ENCODE data around the gene CHMP6. TPM values are rescaled to one million over a fixed set of nuclear protein-coding genes. Genes with fewer than 3 reads are reported as not detected.

CHMP6 gene
- total RNA-seq, 1 experiment from 2014 or later: 23.1 TPM

DNA sequence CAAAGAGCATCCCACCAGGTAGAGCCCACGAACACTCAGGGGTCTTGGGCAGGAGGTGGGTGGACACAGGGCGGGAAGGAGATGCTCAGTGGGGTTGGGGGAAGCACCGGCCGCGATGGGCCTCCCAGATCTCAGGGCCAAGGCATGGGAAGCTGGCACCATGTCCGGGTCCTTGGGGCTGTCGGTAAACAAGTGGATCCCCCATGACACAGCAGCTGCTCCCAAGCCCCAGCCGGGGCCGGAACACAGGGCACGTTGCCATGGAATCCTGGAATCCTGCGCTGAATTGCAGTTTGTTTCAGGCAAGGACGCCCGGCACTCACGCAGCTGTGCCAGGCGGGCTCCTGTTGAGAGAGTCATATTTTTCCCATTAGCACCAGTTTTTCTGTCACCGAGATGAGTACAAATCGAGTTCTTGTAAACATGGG lies 23.0 kb upstream of the CHMP6 start:
- H3K4me1 ChIP-seq (ENCODE audit: low read length): no peaks in the 10 kb centered on the region
- H2AFZ ChIP-seq (ENCODE audit: low read length): no peak overlapping the region
- no peak overlapping the region for H3K4me2 ChIP-seq (ENCODE audit: low read depth, low read length, poor library complexity, severe bottlenecking)
- no peak overlapping the region for H3K4me3 ChIP-seq (ENCODE audit: low read length)
- H4K20me1 ChIP-seq (ENCODE audit: insufficient read depth, low read depth, low read length): no peaks in the 10 kb centered on the region
- no peaks in the 10 kb centered on the region for H3K9me2 ChIP-seq (replicated peaks; ENCODE audit: insufficient read depth, low read length)
- no peak for DNase-seq
- no peaks in the 10 kb centered on the region for H3K9me3 ChIP-seq (ENCODE audit: low read length)
- no peak overlapping the region for H3K9ac ChIP-seq (ENCODE audit: low read length)
- H3K36me3 ChIP-seq (ENCODE audit: insufficient read depth, low read length): no peaks in the 10 kb centered on the region
- H3K27me3 ChIP-seq (ENCODE audit: low read length): no peaks in the 10 kb centered on the region
- H3K27ac ChIP-seq (ENCODE audit: low read length): no peak overlapping the region
- H3K79me2 ChIP-seq (ENCODE audit: low read length): no peaks in the 10 kb centered on the region

DNA sequence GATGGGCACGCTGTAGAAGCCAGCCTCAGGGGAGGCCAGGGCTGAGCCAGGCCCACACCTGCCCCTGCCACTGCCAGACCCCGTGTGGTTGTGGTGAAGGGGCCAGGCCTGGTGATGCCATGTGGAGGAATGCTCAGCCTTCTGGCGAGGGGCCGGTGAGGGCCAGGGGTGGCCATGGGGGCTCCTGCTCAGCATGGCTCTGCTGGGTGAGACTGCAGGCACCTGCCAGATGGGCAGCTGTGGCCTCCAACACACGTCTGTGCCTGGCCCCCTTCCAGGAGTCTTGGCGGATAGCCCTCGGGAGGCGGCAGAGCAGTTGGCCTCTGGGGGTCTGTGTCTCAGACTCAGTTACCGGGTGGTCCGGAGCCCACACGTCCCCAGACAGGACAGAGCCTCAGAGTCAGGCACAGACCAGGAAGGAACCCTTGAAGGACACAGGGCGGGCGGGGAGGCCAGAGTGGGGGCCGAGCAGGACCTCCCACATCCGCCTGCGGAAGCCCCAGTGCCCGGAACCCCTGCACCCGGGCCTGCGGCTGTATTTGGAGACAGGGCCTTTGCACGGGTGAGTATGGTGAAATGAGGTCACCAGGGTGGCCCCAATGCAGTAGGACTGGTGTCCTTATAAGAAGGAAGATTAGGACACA lies 22.5 kb upstream of the CHMP6 start:
- no peak for DNase-seq
- H3K4me2 ChIP-seq (ENCODE audit: low read depth, low read length, poor library complexity, severe bottlenecking): no peak overlapping the region
- no peak overlapping the region for H3K4me3 ChIP-seq (ENCODE audit: low read length)
- no peak overlapping the region for H2AFZ ChIP-seq (ENCODE audit: low read length)
- no peaks in the 10 kb centered on the region for H3K9me2 ChIP-seq (replicated peaks; ENCODE audit: insufficient read depth, low read length)
- no peaks in the 10 kb centered on the region for H3K4me1 ChIP-seq (ENCODE audit: low read length)
- H3K79me2 ChIP-seq (ENCODE audit: low read length): no peaks in the 10 kb centered on the region
- H3K9me3 ChIP-seq (ENCODE audit: low read length): no peaks in the 10 kb centered on the region
- no peak overlapping the region for H3K27ac ChIP-seq (ENCODE audit: low read length)
- no peaks in the 10 kb centered on the region for H3K36me3 ChIP-seq (ENCODE audit: insufficient read depth, low read length)
- H3K27me3 ChIP-seq (ENCODE audit: low read length): no peaks in the 10 kb centered on the region
- no peaks in the 10 kb centered on the region for H4K20me1 ChIP-seq (ENCODE audit: insufficient read depth, low read depth, low read length)
- H3K9ac ChIP-seq (ENCODE audit: low read length): no peak overlapping the region

DNA sequence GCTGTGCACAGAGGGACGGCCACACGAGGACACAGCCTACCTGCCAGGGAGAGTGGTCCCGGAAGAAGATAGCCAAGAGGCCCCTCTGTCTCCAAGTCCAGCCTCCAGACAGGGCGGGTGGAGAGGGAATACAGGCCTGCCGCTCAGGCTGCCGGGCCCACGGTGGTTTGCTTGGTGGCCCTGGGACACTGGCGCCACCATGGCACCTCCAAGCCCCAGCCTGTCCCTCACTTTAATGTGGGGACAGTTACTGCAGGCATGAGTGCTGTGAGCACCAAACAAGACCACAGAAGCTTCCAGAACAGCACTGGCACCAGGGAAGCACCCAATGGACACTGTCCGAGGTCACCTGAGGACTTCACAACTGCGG lies 22.0 kb upstream of the CHMP6 start:
- H3K9me3 ChIP-seq (ENCODE audit: low read length): no peaks in the 10 kb centered on the region
- DNase-seq: no peak
- no peak overlapping the region for H3K27ac ChIP-seq (ENCODE audit: low read length)
- H3K9me2 ChIP-seq (replicated peaks; ENCODE audit: insufficient read depth, low read length): no peaks in the 10 kb centered on the region
- no peaks in the 10 kb centered on the region for H4K20me1 ChIP-seq (ENCODE audit: insufficient read depth, low read depth, low read length)
- H2AFZ ChIP-seq (ENCODE audit: low read length): no peak overlapping the region
- no peak overlapping the region for H3K4me3 ChIP-seq (ENCODE audit: low read length)
- no peak overlapping the region for H3K4me2 ChIP-seq (ENCODE audit: low read depth, low read length, poor library complexity, severe bottlenecking)
- H3K9ac ChIP-seq (ENCODE audit: low read length): no peak overlapping the region
- no peaks in the 10 kb centered on the region for H3K79me2 ChIP-seq (ENCODE audit: low read length)
- no peaks in the 10 kb centered on the region for H3K4me1 ChIP-seq (ENCODE audit: low read length)
- no peaks in the 10 kb centered on the region for H3K27me3 ChIP-seq (ENCODE audit: low read length)
- no peaks in the 10 kb centered on the region for H3K36me3 ChIP-seq (ENCODE audit: insufficient read depth, low read length)

DNA sequence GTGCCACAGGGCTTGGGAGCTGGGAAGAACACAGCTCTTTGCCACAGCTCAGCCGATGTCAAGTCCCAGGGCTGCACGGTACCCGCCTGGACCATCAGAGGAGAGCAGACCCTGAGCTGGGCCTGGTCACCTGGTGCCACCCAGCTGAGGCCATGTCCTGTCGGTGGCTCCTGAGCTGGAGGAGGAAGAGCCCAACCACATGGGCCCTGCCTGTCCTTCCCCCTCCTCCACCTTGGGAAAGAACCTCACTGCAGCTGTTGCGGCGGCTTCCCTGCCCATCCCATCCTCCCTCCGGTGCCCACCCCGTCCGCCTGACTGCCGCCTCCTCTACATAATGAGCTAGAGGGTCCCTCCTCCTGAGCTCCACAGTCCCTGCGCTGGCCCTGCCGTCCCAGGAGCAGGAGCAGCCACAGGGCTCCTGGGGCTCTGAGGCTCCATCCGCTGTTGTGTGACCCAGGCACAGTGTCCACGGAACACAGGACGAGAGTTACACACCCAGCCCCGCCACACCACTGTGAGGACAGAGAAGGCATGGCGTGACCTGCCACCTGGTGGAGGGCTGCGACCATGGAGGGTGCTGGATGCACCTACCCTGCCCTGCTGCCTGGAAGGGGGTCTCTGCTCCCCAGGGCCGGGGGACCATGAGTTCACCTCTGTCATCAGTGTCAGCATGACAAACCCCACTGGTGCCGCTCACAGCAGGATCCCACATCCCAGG lies 21.4 kb upstream of the CHMP6 start:
- no peaks in the 10 kb centered on the region for H3K36me3 ChIP-seq (ENCODE audit: insufficient read depth, low read length)
- no peaks in the 10 kb centered on the region for H3K9me3 ChIP-seq (ENCODE audit: low read length)
- no peaks in the 10 kb centered on the region for H3K27me3 ChIP-seq (ENCODE audit: low read length)
- H3K4me3 ChIP-seq (ENCODE audit: low read length): no peak overlapping the region
- no peak overlapping the region for H2AFZ ChIP-seq (ENCODE audit: low read length)
- H3K4me2 ChIP-seq (ENCODE audit: low read depth, low read length, poor library complexity, severe bottlenecking): no peak overlapping the region
- no peaks in the 10 kb centered on the region for H4K20me1 ChIP-seq (ENCODE audit: insufficient read depth, low read depth, low read length)
- H3K4me1 ChIP-seq (ENCODE audit: low read length): no peaks in the 10 kb centered on the region
- H3K27ac ChIP-seq (ENCODE audit: low read length): no peak overlapping the region
- no peaks in the 10 kb centered on the region for H3K79me2 ChIP-seq (ENCODE audit: low read length)
- H3K9ac ChIP-seq (ENCODE audit: low read length): no peak overlapping the region
- DNase-seq: peak; percentile 70
- H3K9me2 ChIP-seq (replicated peaks; ENCODE audit: insufficient read depth, low read length): no peaks in the 10 kb centered on the region

DNA sequence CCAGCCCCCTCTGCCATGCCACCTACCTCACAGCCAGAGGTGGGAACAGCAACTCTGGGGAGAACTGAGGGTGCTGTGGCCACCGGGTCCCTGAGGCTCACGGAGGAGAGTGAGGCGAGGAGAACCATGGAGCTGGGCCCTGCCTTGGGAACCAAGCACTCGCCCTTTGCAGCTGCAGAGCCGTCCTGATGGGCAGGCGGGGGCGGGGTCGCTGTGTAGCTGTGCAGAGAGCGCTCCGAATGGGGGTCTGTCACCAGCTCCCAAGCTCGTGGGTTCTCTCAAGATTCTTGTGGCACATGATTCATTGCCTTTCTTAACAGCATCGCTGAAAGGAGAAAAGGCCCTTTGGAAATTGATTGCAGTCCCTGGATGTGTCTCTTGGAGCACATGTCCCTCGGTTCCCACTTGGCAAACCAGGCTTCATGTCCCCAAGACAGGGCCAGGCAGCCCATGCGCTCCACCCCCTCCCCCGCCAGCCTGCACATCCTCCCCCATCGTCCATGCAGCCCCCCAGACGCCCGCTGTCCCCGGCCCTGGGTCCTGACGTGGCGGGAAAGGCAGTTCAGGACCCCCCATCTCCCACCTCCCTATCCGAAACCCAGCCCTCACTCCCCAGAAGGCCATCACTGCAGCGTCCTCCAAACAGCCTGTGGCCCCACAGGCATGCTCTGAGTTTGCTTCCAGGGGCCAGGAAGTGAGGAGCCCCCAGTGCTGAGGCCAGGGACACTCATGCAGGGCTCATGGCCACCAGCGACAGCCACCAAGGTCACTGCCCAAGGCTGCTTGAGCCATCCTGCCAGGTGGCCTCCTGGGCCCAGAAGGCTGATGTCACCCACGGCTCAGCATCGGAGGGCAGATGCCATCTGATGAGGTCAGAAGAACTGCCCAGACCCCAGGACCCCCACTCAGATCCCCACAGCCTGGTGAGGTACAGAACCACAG lies 20.6 kb upstream of the CHMP6 start:
- no peak for DNase-seq
- Histone ChIP-seq H3K27ac (ENCODE audit: low read length) (no peak overlapping the region), H4K20me1 (ENCODE audit: insufficient read depth, low read depth, low read length) (no peaks in the 10 kb centered on the region), H3K4me3 (ENCODE audit: low read length) (no peak overlapping the region), H3K4me2 (ENCODE audit: low read depth, low read length, poor library complexity, severe bottlenecking) (no peak overlapping the region), H2AFZ (ENCODE audit: low read length) (no peak overlapping the region), H3K9ac (ENCODE audit: low read length) (no peak overlapping the region), H3K27me3 (ENCODE audit: low read length) (no peaks in the 10 kb centered on the region), H3K79me2 (ENCODE audit: low read length) (no peaks in the 10 kb centered on the region), H3K9me3 (ENCODE audit: low read length) (no peaks in the 10 kb centered on the region), H3K4me1 (ENCODE audit: low read length) (no peaks in the 10 kb centered on the region), H3K9me2 (replicated peaks; ENCODE audit: insufficient read depth, low read length) (no peaks in the 10 kb centered on the region), H3K36me3 (ENCODE audit: insufficient read depth, low read length) (no peaks in the 10 kb centered on the region)

DNA sequence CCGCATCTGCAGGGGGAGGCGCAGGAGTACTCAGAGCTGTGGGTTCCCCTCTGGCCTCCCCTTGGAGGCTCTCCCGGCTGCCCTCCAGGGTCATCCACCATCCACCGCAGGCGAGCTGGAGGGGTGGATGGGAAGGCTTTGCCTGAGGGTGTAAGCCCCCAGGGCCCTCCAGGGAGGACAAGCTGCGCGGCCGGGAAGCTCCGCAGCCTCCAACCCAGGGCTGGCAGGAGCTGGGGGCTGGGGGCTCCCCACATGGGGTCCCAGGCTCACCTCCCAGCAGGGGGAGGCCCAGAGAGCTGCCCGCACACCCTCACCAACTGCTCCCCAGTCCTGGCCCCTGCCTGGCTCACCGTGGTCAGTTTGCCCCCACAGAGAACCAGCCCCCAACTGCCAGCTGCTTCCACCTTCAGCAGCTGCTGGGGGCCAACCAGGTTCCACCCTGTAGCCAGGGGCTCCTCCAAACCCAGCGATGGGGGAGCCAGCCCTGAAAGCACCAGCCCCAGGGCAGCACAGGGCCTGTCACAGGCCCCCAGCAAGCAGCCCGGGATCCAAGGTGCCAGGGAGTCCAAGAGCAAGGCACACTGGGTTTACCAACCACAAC lies 19.8 kb upstream of the CHMP6 start:
- no peak overlapping the region for H3K27ac ChIP-seq (ENCODE audit: low read length)
- no peak overlapping the region for H3K4me2 ChIP-seq (ENCODE audit: low read depth, low read length, poor library complexity, severe bottlenecking)
- no peaks in the 10 kb centered on the region for H3K9me3 ChIP-seq (ENCODE audit: low read length)
- H3K36me3 ChIP-seq (ENCODE audit: insufficient read depth, low read length): no peaks in the 10 kb centered on the region
- H3K27me3 ChIP-seq (ENCODE audit: low read length): no peaks in the 10 kb centered on the region
- no peaks in the 10 kb centered on the region for H3K4me1 ChIP-seq (ENCODE audit: low read length)
- DNase-seq: no peak
- H3K9me2 ChIP-seq (replicated peaks; ENCODE audit: insufficient read depth, low read length): no peaks in the 10 kb centered on the region
- H3K79me2 ChIP-seq (ENCODE audit: low read length): no peaks in the 10 kb centered on the region
- no peak overlapping the region for H3K4me3 ChIP-seq (ENCODE audit: low read length)
- no peak overlapping the region for H2AFZ ChIP-seq (ENCODE audit: low read length)
- no peak overlapping the region for H3K9ac ChIP-seq (ENCODE audit: low read length)
- no peaks in the 10 kb centered on the region for H4K20me1 ChIP-seq (ENCODE audit: insufficient read depth, low read depth, low read length)

DNA sequence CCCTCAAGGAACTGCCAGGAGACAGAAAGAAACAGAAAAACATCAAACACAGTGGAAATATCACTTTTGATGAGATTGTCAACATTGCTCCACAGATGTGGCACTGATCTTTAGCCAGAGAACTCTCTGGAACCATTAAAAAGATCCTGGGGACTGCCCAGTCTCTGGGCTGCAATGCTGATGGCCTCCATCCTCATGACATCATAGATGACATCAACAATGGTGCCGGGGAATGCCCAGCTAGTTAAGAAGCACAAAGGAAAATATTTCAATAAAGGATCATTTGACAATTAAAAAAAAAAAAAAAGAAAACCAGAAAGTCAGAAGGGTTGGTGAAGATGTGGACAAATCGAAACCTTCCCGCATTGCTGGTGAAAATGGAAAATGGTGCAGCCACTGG lies 14.9 kb upstream of the CHMP6 start:
- Histone ChIP-seq H3K36me3 (ENCODE audit: insufficient read depth, low read length) (no peaks in the 10 kb centered on the region), H3K4me3 (ENCODE audit: low read length) (no peak overlapping the region), H3K9me3 (ENCODE audit: low read length) (no peaks in the 10 kb centered on the region), H3K4me2 (ENCODE audit: low read depth, low read length, poor library complexity, severe bottlenecking) (no peak overlapping the region), H4K20me1 (ENCODE audit: insufficient read depth, low read depth, low read length) (no peaks in the 10 kb centered on the region), H3K27me3 (ENCODE audit: low read length) (no peaks in the 10 kb centered on the region), H3K9ac (ENCODE audit: low read length) (no peak overlapping the region), H3K9me2 (replicated peaks; ENCODE audit: insufficient read depth, low read length) (no peaks in the 10 kb centered on the region), H3K27ac (ENCODE audit: low read length) (no peak overlapping the region), H2AFZ (ENCODE audit: low read length) (no peak overlapping the region), H3K4me1 (ENCODE audit: low read length) (no peaks in the 10 kb centered on the region), H3K79me2 (ENCODE audit: low read length) (no peaks in the 10 kb centered on the region)
- DNase-seq: no peak

DNA sequence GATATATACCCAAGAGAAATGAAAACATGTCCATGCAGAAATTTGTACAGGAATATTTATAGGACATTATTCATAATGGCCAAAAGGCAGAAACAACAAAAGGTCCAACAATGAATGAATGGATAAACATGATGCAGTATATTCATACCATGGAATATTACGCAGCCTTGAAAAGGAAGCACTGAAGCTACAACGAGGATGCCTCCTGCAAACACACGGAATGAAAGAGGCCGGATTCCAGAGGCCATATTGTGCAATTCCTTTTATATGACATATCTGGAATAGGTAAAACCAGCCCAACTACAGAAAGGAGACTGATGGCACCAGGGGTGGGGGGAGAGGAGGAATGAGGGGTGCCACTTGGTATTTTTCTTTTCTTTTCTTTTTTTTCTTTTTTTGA lies 14.5 kb upstream of the CHMP6 start:
- no peak overlapping the region for H3K4me2 ChIP-seq (ENCODE audit: low read depth, low read length, poor library complexity, severe bottlenecking)
- no peak for DNase-seq

More for the DNA sequence above, 14.5 kb upstream of the CHMP6 start:
- Histone ChIP-seq H4K20me1 (ENCODE audit: insufficient read depth, low read depth, low read length) (no peaks in the 10 kb centered on the region), H3K4me1 (ENCODE audit: low read length) (no peaks in the 10 kb centered on the region), H2AFZ (ENCODE audit: low read length) (no peak overlapping the region), H3K36me3 (ENCODE audit: insufficient read depth, low read length) (no peaks in the 10 kb centered on the region), H3K27ac (ENCODE audit: low read length) (no peak overlapping the region), H3K9ac (ENCODE audit: low read length) (no peak overlapping the region), H3K79me2 (ENCODE audit: low read length) (no peaks in the 10 kb centered on the region), H3K9me3 (ENCODE audit: low read length) (no peaks in the 10 kb centered on the region), H3K4me3 (ENCODE audit: low read length) (no peak overlapping the region), H3K9me2 (replicated peaks; ENCODE audit: insufficient read depth, low read length) (no peaks in the 10 kb centered on the region), H3K27me3 (ENCODE audit: low read length) (no peaks in the 10 kb centered on the region)
